ENCODE measurements around the gene GRID1.

The GRID1 gene

DNA sequence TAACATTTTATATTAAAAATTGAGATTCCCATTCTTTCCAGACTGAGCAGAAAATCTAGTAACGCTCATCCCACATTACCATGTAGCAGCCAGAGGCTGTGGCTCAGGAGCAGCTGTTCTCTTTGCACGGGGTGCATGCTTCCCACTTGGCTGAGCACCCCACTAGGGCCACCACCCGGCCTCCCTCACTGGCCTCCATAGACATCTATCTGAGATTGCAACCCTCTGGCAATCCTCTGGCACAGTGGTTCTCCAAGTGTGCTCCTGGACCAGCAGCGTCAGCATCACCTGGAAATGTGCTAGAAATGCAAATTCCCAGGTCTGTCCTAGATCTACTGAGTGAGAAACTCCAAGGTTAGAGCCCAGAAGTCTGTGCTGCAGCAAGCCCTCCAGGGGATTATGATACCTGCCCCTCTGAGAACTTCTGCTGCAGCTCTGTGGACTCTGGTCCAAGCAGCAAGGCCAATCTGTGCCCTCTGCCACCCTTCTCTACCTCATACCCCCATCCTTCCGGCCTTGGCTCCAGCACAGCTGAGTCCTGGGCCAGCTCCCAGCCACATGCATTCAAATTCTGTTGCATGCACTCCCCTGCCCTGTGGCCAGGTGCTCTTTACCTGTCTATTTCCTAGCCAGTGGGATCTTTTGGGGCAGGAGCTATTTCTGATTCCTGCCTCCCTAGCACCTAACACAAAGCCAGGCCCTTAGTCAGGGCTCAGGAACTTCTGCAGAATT is 301.5 kb downstream of the GRID1 start:
- Mint-ChIP-seq H3K27me3 (peaks cover 27% of the 10 kb centered on the region), H3K4me1 (no peaks in the 10 kb centered on the region), H3K36me3 (no peaks in the 10 kb centered on the region), H3K9me3 (no peaks in the 10 kb centered on the region), H3K27ac (no peak overlapping the region), H3K4me3 (no peak overlapping the region)
- ATAC-seq, result no peak

DNA sequence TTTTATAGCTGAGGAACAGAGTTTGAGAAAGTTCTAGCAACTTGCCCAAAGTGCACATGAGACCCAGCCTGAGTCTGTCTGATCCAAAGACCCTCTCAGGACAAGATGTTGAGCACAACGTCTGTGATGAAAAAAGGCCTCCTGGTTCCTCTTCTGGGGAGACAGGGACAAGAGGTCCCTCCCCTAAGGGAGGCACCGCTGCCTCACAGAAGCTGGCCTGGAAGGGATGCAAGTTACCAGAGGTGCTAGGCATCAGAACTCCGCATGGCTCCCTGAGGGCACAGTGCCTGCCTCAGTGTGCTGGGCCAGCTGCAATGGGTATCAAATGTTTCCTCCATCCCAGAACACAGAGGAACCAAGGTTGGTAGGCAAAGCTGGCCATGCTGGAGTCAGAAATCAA is 302.4 kb downstream of the GRID1 start:
- no peak for ATAC-seq
- Mint-ChIP-seq H3K27me3 (peaks cover 27% of the 10 kb centered on the region), H3K4me3 (no peak overlapping the region), H3K27ac (no peak overlapping the region), H3K4me1 (no peaks in the 10 kb centered on the region), H3K36me3 (no peaks in the 10 kb centered on the region), H3K9me3 (no peaks in the 10 kb centered on the region)

DNA sequence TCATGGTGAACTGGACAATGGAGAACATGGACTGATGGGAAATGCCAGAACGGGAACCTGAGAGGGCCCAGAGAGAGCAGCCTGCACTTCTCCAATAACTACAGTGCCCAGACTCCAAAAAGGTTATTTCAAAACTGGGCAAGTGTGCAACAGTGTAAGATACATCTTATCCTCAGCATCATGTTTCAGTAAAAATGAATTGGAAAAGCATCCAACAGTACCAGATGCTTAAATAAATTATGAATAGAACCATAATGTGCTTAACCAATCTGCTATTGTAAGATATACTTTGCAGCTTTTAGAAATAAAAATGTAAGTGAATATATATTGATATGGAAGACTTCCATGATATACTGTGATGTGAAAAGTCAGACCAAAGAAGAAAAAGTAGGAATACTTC is 303.3 kb downstream of the GRID1 start:
- H3K9me3 Mint-ChIP-seq, result no peaks in the 10 kb centered on the region
- H3K27ac Mint-ChIP-seq, result no peak overlapping the region
- no peak for ATAC-seq
- no peaks in the 10 kb centered on the region for H3K36me3 Mint-ChIP-seq
- no peak overlapping the region for H3K4me3 Mint-ChIP-seq
- no peaks in the 10 kb centered on the region for H3K4me1 Mint-ChIP-seq
- H3K27me3 Mint-ChIP-seq, result peaks cover 27% of the 10 kb centered on the region

DNA sequence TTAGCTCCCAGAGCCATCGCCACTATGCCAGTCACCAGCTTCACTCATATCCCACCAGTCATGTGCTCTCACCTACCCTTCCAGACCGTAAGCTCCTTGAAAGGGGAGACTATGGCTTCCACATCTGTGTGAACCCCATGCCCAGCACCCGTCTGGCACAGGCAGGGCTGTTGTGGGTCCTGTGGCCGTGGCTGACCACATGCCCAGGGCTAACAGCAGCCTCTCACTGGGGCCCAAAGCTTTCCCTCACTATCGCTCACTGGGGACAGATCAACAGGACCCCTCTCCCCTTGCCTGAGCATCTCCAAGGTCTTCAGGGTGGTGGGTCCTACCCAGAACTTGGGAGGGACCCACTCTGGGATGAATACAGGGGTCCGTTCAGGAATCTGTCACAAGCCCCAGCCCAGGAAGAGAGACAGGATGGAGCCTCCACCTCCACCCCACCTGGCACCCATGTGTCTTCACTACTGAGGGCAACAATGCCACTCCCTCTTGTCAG is 303.9 kb downstream of the GRID1 start:
- no peak overlapping the region for H3K27ac Mint-ChIP-seq
- H3K4me1 Mint-ChIP-seq, result no peaks in the 10 kb centered on the region
- H3K27me3 Mint-ChIP-seq, result peaks cover 27% of the 10 kb centered on the region
- H3K9me3 Mint-ChIP-seq, result no peaks in the 10 kb centered on the region
- H3K4me3 Mint-ChIP-seq, result no peak overlapping the region
- ATAC-seq, result no peak
- no peaks in the 10 kb centered on the region for H3K36me3 Mint-ChIP-seq

DNA sequence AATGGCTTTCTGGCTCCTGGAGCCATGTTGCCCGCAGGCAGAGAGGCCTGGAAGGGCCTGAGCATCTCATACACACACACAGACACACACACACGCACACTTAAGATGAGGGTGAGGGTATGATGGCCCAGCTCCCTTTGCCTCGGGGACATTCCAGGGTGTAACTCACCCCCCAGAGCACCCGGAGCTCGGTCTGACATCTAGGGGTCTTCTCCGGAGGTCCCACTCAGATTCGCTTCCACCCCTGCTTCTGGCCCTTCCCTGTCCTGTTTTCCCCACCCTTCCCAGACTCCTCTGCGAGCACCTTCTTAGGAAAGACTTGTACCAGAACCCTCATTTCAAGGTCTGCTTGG is 304.4 kb downstream of the GRID1 start:
- H3K4me1 Mint-ChIP-seq, result no peaks in the 10 kb centered on the region
- H3K27ac Mint-ChIP-seq, result no peak overlapping the region
- no peaks in the 10 kb centered on the region for H3K36me3 Mint-ChIP-seq
- no peaks in the 10 kb centered on the region for H3K9me3 Mint-ChIP-seq
- ATAC-seq, result no peak
- no peak overlapping the region for H3K4me3 Mint-ChIP-seq
- H3K27me3 Mint-ChIP-seq, result peaks cover 27% of the 10 kb centered on the region

DNA sequence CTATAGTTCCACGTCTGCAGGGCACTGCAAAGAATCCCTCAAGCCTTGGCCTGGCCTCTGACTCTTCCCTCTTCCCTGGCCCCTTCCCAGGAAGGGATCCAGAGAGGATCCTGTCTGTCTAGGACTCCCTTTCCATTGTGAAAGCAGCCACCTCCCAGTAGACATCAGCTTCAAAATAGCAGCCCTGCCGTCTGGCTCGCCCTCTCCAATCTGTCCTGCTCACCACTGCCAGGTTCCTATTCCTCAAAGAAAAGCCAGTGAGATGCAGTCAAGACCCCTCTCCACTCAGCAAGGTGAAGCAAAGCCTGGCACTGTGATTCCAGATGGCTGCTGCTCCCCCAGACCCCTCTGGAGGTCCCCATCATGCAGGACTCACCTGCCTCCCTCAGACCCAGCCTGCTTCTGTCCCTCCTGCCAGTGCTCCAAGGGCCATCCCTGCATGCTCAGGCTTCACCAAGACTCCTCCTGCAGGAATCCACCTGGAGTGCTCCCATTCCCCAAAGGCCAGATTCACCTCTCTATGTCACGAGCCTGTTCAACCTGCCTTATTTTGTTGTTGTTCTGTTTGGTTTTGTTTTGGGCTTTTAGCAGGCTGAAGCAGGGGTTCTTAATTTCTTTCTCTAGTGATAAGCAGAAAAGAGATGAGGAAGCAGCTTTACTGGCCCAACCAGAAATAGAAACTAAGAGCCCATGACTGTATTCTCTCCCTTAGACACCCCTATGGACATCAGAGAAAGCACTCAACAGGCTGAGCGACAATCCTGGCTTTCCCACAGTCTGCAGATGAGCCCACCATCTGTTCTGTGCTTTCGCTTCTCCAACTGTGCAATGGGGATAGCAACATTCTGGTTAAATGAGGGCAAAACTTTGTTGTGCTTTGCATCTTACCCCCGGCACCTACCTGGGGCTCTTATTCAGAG is 305.1 kb downstream of the GRID1 start:
- Mint-ChIP-seq H3K4me1 (no peaks in the 10 kb centered on the region), H3K4me3 (no peak overlapping the region), H3K27me3 (peaks cover 27% of the 10 kb centered on the region), H3K27ac (no peak overlapping the region), H3K36me3 (no peaks in the 10 kb centered on the region), H3K9me3 (no peaks in the 10 kb centered on the region)
- ATAC-seq, result no peak

DNA sequence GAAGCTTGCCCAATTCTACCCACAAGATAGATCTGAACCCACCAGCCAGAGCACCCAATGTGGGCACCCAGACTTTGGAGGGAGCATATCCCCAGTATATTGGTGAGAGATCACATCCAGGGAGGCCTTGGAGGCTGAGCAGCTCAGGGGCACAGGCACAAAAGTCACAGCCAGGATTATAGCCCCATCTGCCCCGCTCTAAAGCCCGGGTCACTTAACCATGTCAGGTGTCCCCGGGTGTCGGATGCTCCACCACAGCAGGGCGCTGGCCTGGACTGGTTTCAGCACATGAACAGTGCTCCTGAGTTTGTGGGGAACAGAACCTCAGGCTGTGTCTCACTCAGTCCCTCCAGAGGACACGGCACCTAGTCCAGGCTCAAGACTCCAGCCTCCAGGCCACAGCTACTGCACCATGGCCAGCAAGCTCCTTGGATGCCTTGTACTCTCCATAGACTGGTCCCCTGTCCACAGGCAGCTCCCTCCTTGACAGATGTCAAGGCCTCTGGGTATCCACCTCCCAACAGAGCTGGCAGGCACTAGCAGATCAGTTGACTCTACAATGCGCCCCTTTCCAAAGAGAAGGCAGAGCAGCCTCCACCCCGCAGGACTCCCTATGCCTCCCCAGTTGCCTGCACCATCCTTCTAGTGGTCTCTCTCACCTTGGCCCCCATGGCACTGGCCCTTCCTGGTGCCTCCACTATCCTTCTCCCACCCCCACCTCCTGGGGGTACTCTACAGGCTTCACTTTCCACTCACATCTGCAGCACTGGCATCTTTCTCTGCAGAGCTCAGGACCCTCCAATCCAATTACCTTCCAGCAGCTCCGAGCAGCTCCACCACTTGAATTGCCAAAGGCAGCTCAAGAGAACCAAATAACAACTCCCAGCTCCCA is 306.0 kb downstream of the GRID1 start:
- no peak overlapping the region for H3K4me3 Mint-ChIP-seq
- H3K4me1 Mint-ChIP-seq, result no peaks in the 10 kb centered on the region
- H3K36me3 Mint-ChIP-seq, result no peaks in the 10 kb centered on the region
- H3K27me3 Mint-ChIP-seq, result peaks cover 27% of the 10 kb centered on the region
- H3K27ac Mint-ChIP-seq, result no peak overlapping the region
- ATAC-seq, result no peak
- H3K9me3 Mint-ChIP-seq, result no peaks in the 10 kb centered on the region

DNA sequence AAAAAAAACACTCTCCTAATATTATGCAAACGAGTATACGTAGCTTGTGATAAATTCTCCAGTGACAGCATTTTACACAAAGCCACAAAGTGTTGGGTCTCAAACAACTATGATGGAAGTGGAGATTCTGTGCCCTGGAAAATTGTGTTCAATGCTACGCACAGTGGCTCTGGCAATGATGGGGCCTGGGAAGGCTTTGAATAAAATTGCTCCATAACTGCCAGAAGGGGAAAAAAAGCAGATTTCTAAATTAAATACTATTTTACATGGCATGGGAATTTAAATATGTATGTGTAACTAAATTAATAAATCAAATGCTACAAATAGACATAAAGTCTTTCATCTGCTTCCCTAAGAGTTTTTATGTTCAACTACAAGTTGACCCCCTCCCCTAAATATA is 306.7 kb downstream of the GRID1 start:
- ATAC-seq, result no peak
- H3K4me3 Mint-ChIP-seq, result no peak overlapping the region

DNA sequence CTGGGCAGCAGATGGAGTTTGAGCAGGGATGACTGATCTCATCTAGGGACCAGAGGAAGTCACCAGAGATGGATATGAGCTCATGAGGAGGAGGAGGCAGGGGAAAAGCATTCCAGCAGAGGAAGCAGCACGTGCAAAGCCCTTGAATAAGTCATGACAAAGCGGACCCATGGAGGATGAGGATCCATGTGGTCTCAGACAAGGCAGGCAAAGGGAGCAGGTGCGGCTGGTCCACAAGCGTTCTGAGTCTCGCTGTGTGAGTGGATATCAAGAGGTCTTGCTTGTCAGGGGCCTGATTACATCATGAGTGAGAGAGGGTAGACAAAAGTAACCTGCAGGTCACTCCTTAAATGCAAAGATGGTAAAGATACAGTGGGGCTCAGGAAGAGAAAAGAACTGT is 307.6 kb downstream of the GRID1 start:
- no peaks in the 10 kb centered on the region for H3K36me3 Mint-ChIP-seq
- H3K9me3 Mint-ChIP-seq, result peaks cover 5% of the 10 kb centered on the region
- H3K27me3 Mint-ChIP-seq, result peaks cover 18% of the 10 kb centered on the region
- no peak overlapping the region for H3K4me3 Mint-ChIP-seq
- no peak overlapping the region for H3K27ac Mint-ChIP-seq
- ATAC-seq, result no peak
- H3K4me1 Mint-ChIP-seq, result no peaks in the 10 kb centered on the region

More for the DNA sequence above, 306.7 kb downstream of the GRID1 start:
- H3K9me3 Mint-ChIP-seq, result peaks cover 4% of the 10 kb centered on the region
- H3K27ac Mint-ChIP-seq, result no peak overlapping the region
- peaks cover 25% of the 10 kb centered on the region for H3K27me3 Mint-ChIP-seq
- no peaks in the 10 kb centered on the region for H3K36me3 Mint-ChIP-seq
- no peaks in the 10 kb centered on the region for H3K4me1 Mint-ChIP-seq

DNA sequence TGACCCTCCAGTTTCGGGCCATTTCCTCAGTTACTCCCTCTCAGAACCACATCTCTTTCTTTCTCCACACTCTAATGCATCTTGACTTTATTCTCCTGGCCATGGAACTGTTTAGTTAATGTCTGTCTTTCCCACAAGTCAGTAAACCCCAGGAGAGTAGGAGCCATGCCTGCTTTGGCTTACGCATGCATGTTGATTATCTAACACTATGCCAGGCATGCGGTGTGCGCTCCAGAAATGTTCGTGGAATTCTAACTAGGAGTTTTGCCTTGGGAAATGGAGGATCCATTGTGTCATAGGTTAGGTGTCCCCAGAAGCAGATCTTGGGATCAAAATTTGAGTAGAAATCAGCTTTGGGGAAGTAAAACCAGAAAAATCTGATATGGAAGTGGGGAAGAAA is 308.9 kb downstream of the GRID1 start:
- H3K9me3 Mint-ChIP-seq, result peaks cover 5% of the 10 kb centered on the region
- H3K27me3 Mint-ChIP-seq, result peaks cover 19% of the 10 kb centered on the region
- H3K4me1 Mint-ChIP-seq, result no peaks in the 10 kb centered on the region
- no peaks in the 10 kb centered on the region for H3K36me3 Mint-ChIP-seq
- no peak overlapping the region for H3K27ac Mint-ChIP-seq
- H3K4me3 Mint-ChIP-seq, result no peak overlapping the region
- ATAC-seq, result no peak

DNA sequence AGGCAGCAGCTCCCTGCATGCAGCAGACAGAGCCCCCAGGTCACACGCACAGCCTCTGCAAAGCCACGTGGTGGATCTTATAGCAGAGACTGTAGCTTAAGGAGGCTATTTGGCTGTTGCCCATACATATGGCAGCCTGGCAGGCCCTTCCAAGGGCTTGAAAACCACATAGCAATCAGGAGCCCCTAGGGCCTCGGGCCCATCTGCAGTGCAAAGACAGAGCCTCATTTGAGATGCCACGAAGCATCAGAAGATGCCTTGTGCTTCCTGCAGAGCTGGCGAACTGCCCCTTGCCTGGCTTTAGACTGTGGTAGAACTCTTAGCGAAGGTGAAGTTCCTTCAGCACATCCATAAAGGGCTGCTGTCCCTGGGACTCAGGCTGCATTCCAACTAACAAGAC is 309.9 kb downstream of the GRID1 start:
- H3K4me3 Mint-ChIP-seq, result no peak overlapping the region

DNA sequence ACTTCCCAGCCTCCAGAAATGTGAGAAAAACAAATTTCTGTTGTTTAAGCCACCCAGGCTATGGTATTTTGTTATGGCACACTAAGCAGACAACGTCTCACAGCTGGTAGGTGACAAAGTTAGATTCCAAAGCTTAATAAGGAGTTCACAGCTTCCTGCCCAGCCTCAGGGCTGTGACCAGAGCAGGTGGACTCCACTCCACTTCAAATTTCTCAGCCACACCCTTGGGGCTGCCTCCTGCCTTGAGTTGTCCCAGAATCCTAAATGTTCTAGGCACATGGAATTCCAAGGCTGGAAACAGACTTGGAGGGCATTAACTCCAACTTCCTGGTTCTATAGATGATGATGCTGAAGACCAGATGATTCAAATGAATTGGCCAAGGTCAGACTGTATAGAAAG is 310.7 kb downstream of the GRID1 start:
- ATAC-seq, result no peak
- peaks cover 12% of the 10 kb centered on the region for H3K27me3 Mint-ChIP-seq
- no peaks in the 10 kb centered on the region for H3K36me3 Mint-ChIP-seq
- H3K27ac Mint-ChIP-seq, result no peak overlapping the region
- no peak overlapping the region for H3K4me3 Mint-ChIP-seq
- peaks cover 5% of the 10 kb centered on the region for H3K9me3 Mint-ChIP-seq
- no peaks in the 10 kb centered on the region for H3K4me1 Mint-ChIP-seq

More for the DNA sequence above, 309.9 kb downstream of the GRID1 start:
- Mint-ChIP-seq H3K4me1 (no peaks in the 10 kb centered on the region), H3K27ac (no peak overlapping the region), H3K36me3 (no peaks in the 10 kb centered on the region), H3K9me3 (peaks cover 5% of the 10 kb centered on the region), H3K27me3 (peaks cover 19% of the 10 kb centered on the region)
- no peak for ATAC-seq

DNA sequence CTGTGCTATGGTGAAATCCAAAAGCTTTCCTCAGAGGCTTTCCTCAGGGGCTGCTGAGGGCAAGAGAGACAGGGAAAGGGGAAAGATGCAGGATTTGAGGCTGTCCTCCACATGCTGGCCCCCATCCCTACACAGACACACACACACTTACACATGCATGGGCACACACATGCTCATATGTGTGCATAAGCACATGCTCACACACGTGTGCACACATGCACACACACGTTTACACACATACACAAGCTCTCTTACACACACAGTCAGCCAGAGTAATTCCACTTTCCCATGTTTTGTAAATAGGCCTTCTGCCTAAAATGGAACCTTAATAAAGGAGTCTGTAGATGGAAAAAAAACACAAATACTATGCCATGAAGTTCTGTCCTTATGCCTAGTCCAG is 312.9 kb downstream of the GRID1 start:
- H3K9me3 Mint-ChIP-seq, result peaks cover 5% of the 10 kb centered on the region
- no peaks in the 10 kb centered on the region for H3K36me3 Mint-ChIP-seq
- no peak overlapping the region for H3K4me3 Mint-ChIP-seq

DNA sequence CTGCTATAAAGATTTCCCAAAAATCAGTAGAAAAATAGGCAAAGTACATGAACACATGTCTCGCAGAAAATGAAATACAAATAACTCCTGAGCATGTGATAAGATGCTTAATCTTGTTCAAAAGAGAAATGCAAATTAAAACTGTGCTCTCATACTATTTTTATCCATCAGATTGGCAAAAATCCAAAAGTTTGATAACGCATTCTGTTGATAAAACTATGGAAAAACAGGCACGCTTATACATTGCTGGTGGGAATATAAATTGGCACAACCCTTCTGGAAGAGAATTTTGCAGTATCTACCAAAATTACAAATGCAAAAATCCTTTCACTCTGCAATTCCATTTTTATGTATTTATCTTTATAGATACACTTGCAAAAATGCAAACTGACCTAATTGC is 315.0 kb downstream of the GRID1 start:
- Mint-ChIP-seq H3K36me3 (no peaks in the 10 kb centered on the region), H3K4me3 (no peak overlapping the region), H3K9me3 (peaks cover 5% of the 10 kb centered on the region), H3K27ac (no peak overlapping the region), H3K27me3 (peaks cover 16% of the 10 kb centered on the region), H3K4me1 (peaks cover 6% of the 10 kb centered on the region)
- ATAC-seq, result no peak

More for the DNA sequence above, 312.9 kb downstream of the GRID1 start:
- no peaks in the 10 kb centered on the region for H3K4me1 Mint-ChIP-seq
- no peak overlapping the region for H3K27ac Mint-ChIP-seq
- H3K27me3 Mint-ChIP-seq, result peaks cover 9% of the 10 kb centered on the region
- no peak for ATAC-seq

DNA sequence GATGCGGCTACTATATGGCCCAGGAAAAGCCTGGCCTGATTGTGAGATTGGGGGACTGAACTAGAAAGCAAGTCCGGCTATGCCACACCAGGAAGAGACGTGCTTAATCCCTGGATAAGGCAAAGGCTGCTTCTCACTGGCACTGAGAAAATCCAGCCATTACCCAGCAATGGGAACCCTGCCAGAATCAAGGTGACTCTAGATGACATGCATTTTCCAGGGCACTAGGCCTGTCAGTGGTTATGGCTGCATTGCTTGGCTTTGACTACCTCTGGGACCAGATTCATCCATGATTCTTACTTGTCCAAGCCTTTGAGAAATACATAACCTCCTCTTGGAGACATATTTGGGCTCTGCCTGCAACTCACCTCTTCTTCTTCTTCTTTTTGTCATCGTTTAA is 317.2 kb downstream of the GRID1 start:
- H3K4me3 Mint-ChIP-seq, result no peak overlapping the region
- ATAC-seq, result no peak
- no peaks in the 10 kb centered on the region for H3K9me3 Mint-ChIP-seq
- H3K36me3 Mint-ChIP-seq, result no peaks in the 10 kb centered on the region
- peaks cover 6% of the 10 kb centered on the region for H3K4me1 Mint-ChIP-seq
- no peak overlapping the region for H3K27ac Mint-ChIP-seq
- peaks cover 33% of the 10 kb centered on the region for H3K27me3 Mint-ChIP-seq
